Measurements from ENCODE around the gene POU3F2.

The POU3F2 gene

DNA sequence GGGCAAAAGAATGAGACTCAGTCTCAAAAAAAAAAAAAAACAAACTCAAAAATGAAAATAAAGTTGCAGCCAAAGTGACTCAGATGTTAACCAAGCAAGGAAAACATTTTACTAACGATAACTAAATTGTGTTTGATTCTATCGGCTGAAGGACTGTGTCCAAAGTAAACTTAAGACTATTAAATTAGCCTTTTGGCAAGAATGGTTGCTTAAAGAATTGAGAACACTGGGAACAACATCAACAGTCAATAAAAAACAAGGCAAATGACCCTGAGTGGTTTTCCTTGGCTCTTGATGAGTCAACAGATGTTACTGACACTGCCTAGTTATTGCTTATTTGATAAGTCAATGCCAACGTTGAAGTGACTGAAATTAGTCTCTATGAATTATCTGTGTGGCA lies 36.7 kb downstream of the POU3F2 start:
- TF ChIP-seq, protein P1, sequence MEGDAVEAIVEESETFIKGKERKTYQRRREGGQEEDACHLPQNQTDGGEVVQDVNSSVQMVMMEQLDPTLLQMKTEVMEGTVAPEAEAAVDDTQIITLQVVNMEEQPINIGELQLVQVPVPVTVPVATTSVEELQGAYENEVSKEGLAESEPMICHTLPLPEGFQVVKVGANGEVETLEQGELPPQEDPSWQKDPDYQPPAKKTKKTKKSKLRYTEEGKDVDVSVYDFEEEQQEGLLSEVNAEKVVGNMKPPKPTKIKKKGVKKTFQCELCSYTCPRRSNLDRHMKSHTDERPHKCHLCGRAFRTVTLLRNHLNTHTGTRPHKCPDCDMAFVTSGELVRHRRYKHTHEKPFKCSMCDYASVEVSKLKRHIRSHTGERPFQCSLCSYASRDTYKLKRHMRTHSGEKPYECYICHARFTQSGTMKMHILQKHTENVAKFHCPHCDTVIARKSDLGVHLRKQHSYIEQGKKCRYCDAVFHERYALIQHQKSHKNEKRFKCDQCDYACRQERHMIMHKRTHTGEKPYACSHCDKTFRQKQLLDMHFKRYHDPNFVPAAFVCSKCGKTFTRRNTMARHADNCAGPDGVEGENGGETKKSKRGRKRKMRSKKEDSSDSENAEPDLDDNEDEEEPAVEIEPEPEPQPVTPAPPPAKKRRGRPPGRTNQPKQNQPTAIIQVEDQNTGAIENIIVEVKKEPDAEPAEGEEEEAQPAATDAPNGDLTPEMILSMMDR (IDR thresholded peaks at IDR 0.05; ENCODE audit: control insufficient read depth, insufficient read depth, low read depth, low read length, missing control alignments), result no peak
- no peak overlapping the region for H3K4me3 ChIP-seq (ENCODE audit: control insufficient read depth, low read depth, low read length)
- peak; percentile 74 for DNase-seq (ENCODE audit: low read depth)

GRCh38 chr6:98871821-98872220 lies 37.4 kb downstream of the POU3F2 start:
- TF ChIP-seq, protein P1 (IDR thresholded peaks at IDR 0.05; ENCODE audit: control insufficient read depth, insufficient read depth, low read depth, low read length, missing control alignments), result no peak
- no peak overlapping the region for H3K4me3 ChIP-seq (ENCODE audit: control insufficient read depth, low read depth, low read length)
- DNase-seq (ENCODE audit: low read depth), result no peak

GRCh38 chr6:98875375-98875774 lies 41.0 kb downstream of the POU3F2 start:
- TF ChIP-seq, protein P1 (IDR thresholded peaks at IDR 0.05; ENCODE audit: control insufficient read depth, insufficient read depth, low read depth, low read length, missing control alignments), result no peak
- no peak for DNase-seq (ENCODE audit: low read depth)
- H3K4me3 ChIP-seq (ENCODE audit: control insufficient read depth, low read depth, low read length), result no peak overlapping the region

GRCh38 chr6:98877250-98877649 lies 42.9 kb downstream of the POU3F2 start:
- TF ChIP-seq, protein P1 (IDR thresholded peaks at IDR 0.05; ENCODE audit: control insufficient read depth, insufficient read depth, low read depth, low read length, missing control alignments), result no peak
- no peak for DNase-seq (ENCODE audit: low read depth)
- no peak overlapping the region for H3K4me3 ChIP-seq (ENCODE audit: control insufficient read depth, low read depth, low read length)

- TF ChIP-seq, protein P1 (IDR thresholded peaks at IDR 0.05; ENCODE audit: control insufficient read depth, insufficient read depth, low read depth, low read length, missing control alignments), result no peak
- no peak overlapping the region for H3K4me3 ChIP-seq (ENCODE audit: control insufficient read depth, low read depth, low read length)
- no peak for DNase-seq (ENCODE audit: low read depth)
These were observed 46.1 kb downstream of the POU3F2 start for GRCh38 chr6:98880486-98880885.

GRCh38 chr6:98885330-98885729 lies 51.0 kb downstream of the POU3F2 start:
- TF ChIP-seq, protein P1 (IDR thresholded peaks at IDR 0.05; ENCODE audit: control insufficient read depth, insufficient read depth, low read depth, low read length, missing control alignments), result no peak
- DNase-seq (ENCODE audit: low read depth), result no peak

DNA sequence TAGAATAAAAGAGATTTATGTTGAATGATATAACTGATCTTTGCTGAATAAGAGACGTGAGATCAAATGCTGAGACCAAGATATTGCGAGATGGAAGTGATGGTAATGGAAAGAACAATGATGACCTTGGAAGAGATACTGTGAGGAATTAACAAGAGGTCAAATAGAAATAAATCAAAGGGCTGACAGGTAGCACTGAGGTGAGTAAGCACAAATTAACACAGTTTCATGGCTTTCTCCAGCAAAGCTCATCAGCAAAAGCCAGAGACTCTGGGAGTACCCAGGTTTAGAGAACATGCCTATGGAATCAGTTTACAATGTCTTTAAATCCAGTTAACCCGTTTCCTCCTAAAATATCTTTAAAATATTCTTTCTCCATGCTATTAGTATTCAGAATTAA lies 53.3 kb downstream of the POU3F2 start:
- no peak for DNase-seq (ENCODE audit: low read depth)
- H3K4me3 ChIP-seq (ENCODE audit: control insufficient read depth, low read depth, low read length), result no peak overlapping the region
- TF ChIP-seq, protein P1 (IDR thresholded peaks at IDR 0.05; ENCODE audit: control insufficient read depth, insufficient read depth, low read depth, low read length, missing control alignments), result no peak

More at GRCh38 chr6:98885330-98885729, 51.0 kb downstream of the POU3F2 start:
- no peak overlapping the region for H3K4me3 ChIP-seq (ENCODE audit: control insufficient read depth, low read depth, low read length)
